ENCODE data around the gene LACTBL1. TPM values are rescaled to one million over a fixed set of nuclear protein-coding genes. Genes with fewer than 3 reads are reported as not detected.
"Not testable (repeated sequence)": the region's sequence is repeated elsewhere in the genome, so short reads cannot be mapped to it uniquely, and the experiment has no call there.

Gene LACTBL1
- total RNA-seq, 4 donors from 2014 or later: not detected

DNA sequence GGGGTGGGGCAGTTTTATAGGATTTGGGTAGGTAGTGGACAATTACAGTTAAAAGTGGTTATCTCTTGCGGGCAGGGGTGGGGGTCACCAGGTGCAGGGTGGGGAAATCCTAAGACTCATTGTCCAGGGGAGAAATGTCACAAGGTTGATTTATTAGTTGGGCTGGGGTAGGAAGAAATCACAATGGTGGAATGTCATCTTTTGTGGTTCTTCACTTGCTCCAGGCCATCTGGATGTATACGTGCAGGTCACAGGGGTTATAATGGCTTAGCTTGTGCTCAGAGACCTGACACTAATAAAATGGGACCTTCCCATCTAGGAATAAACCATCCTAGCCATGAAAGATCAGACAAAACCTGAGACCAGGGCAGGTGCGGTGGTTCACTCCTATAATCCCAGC is 31.4 kb upstream of the LACTBL1 start:
- H3K4me1 ChIP-seq: no peaks in the 10 kb centered on the region
- no peak overlapping the region for H3K4me3 ChIP-seq
- WGBS: 73% methylated on average over 3 of the region's 3 CpGs
- no peaks in the 10 kb centered on the region for H3K36me3 ChIP-seq
- no peaks in the 10 kb centered on the region for H3K9me3 ChIP-seq
- peaks cover 3% of the 10 kb centered on the region for H3K27me3 ChIP-seq
- no peak for DNase-seq (ENCODE audit: low spot score in 2 of 2)
- TF ChIP-seq, protein P1, sequence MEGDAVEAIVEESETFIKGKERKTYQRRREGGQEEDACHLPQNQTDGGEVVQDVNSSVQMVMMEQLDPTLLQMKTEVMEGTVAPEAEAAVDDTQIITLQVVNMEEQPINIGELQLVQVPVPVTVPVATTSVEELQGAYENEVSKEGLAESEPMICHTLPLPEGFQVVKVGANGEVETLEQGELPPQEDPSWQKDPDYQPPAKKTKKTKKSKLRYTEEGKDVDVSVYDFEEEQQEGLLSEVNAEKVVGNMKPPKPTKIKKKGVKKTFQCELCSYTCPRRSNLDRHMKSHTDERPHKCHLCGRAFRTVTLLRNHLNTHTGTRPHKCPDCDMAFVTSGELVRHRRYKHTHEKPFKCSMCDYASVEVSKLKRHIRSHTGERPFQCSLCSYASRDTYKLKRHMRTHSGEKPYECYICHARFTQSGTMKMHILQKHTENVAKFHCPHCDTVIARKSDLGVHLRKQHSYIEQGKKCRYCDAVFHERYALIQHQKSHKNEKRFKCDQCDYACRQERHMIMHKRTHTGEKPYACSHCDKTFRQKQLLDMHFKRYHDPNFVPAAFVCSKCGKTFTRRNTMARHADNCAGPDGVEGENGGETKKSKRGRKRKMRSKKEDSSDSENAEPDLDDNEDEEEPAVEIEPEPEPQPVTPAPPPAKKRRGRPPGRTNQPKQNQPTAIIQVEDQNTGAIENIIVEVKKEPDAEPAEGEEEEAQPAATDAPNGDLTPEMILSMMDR (IDR thresholded peaks at IDR 0.05): no peak
- TF ChIP-seq EP300 (IDR thresholded peaks at IDR 0.05) (no peak), POLR2AphosphoS5 (IDR thresholded peaks at IDR 0.05) (no peak)
- no peak overlapping the region for H3K27ac ChIP-seq

DNA sequence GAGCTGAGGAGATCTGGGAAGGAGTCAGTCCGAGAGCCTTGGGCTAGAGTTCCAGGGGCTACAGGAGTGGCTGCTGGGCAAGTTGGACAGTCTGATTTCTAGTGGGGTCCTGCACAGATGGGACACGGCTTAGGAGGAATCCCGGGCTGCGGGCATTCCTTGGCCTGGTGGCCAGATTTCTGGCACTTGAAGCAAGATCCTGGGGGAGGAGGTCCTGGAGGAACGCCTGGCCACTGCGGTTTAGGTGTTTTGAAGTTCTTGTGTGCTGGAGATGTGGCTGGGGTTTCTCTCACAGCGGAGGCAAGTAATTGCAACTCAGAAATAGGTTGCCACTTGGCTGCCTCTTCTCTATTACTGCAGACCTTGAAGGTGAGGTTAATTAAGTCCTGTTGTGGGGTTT is 29.6 kb upstream of the LACTBL1 start:
- H3K36me3 ChIP-seq; H3K27me3 ChIP-seq; H3K27ac ChIP-seq; H3K9me3 ChIP-seq; H3K4me1 ChIP-seq; H3K4me3 ChIP-seq; DNase-seq (ENCODE audit: low spot score in 2 of 2): not testable (repeated sequence)
- WGBS: 82% methylated on average over 7 of the region's 7 CpGs

DNA sequence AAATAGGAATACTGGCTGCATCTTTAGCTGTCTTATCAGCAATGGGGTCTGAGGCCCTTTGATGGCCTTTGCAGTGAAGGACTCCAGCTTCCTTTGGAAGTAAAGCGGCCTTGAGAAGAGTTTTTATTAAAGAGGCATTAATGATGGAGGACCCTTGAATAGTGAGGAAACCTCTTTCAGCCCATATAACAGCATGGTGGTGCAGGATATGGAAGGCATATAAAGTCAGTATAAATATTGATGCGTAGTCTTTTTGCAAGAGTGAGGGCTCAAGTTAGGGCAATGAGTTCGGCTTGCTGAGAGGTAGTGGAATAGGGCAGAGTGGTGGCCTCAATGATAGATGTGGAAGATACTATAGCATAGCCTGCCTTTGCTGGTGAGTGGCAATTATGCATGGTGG is 27.5 kb upstream of the LACTBL1 start:
- H3K9me3 ChIP-seq; H3K27me3 ChIP-seq; H3K27ac ChIP-seq; H3K36me3 ChIP-seq; H3K4me3 ChIP-seq; DNase-seq (ENCODE audit: low spot score in 2 of 2); H3K4me1 ChIP-seq: not testable (repeated sequence)
- WGBS: 98% methylated on average over 3 of the region's 3 CpGs

DNA sequence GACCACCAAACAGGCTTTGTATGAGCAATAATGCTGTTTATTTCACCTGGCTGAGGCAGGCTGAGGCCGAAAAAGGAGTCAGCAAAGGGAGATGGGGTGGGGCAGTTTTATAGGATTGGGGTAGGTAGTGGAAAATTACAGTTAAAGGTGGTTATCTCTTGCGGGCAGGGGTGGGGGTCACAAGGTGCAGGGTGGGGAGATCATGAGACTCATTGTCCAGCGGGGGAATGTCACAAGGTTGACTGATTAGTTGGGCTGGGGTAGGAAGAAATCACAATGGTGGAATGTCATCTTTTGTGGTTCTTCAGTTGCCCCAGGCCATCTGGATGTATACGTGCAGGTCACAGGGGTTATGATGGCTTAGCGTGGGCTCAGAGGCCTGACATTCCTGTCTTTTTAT is 24.9 kb upstream of the LACTBL1 start:
- DNase-seq (ENCODE audit: low spot score in 2 of 2); H3K9me3 ChIP-seq; H3K4me3 ChIP-seq; H3K27me3 ChIP-seq; H3K4me1 ChIP-seq; H3K36me3 ChIP-seq; H3K27ac ChIP-seq: not testable (repeated sequence)
- 79% methylated on average over 5 of the region's 5 CpGs for WGBS

DNA sequence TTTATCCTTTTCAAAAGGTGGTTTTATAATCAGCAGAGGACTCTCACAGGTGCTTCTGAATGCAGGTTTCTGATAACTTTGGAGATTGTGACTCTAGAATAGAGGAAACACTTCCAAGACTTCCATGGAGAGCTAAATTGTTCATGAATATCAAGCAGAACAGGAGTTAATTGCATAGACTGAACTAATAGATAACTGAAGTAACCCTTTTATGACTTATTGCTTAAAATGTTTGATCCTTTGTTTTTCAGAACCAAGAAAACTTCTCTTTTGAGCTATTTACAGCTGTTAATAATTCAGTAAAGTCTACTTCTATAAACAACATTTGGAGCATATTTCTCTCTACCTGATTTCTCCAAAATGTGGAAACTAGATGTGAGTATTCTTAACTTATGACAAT is 23.1 kb upstream of the LACTBL1 start:
- H3K27me3 ChIP-seq: no peaks in the 10 kb centered on the region
- no peak overlapping the region for H3K4me3 ChIP-seq
- no peaks in the 10 kb centered on the region for H3K36me3 ChIP-seq
- H3K4me1 ChIP-seq: no peaks in the 10 kb centered on the region
- TF ChIP-seq POLR2A (IDR thresholded peaks at IDR 0.05) (no peak), POLR2AphosphoS5 (IDR thresholded peaks at IDR 0.05) (no peak), EP300 (IDR thresholded peaks at IDR 0.05) (no peak)
- TF ChIP-seq, protein P1 (IDR thresholded peaks at IDR 0.05): no peak
- H3K27ac ChIP-seq: no peak overlapping the region
- no peak for DNase-seq (ENCODE audit: low spot score in 2 of 2)
- H3K9me3 ChIP-seq: no peaks in the 10 kb centered on the region

DNA sequence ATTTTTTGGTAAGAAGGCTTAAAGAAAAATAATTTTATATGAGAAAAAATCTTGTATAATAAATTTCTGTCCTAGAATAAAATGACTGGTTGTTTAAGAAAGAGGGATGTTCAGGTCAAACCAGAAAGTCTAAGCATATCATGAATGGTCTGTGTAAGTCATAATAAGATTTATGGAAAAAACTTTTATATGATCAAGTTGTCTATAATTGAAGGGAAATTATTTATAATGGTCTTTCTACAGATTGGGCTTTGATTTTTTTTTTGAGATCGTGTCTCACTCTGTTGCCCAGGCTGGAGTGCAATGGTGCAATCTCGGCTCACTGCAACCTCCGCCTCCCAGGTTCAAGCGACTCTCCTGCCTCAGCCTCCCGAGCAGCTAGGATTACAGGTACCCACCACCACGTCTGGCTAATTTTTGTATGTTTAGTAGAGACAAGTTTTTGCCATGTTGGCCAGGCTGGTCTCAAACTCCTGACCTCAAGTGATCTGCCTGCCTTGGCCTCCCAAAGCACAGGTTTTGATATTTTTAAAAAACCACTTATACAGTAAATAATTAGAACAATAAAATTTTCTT is 20.6 kb upstream of the LACTBL1 start:
- H3K9me3 ChIP-seq; H3K27ac ChIP-seq; DNase-seq (ENCODE audit: low spot score in 2 of 2); H3K27me3 ChIP-seq; H3K4me3 ChIP-seq; H3K4me1 ChIP-seq; H3K36me3 ChIP-seq: not testable (repeated sequence)
- 86% methylated on average over 6 of the region's 6 CpGs for WGBS

DNA sequence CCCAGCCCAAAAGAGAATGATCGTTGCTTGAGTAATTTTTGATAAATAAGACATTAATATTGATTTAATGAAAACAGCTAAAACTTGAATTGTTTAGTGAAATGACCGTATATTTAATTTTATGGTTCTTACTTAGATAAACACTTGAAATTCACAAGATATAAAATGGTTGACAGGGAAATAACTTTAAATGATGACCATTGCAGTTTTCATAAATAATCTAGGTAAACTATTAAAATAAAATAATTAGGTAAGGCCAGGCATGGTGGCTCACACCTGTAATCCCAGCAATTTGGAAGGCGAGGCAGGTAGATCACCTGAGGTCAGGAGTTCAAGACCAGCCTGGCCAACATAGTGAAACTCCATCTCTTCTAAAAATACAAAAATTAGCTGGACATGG is 19.7 kb upstream of the LACTBL1 start:
- H3K27me3 ChIP-seq; H3K27ac ChIP-seq; H3K4me1 ChIP-seq; H3K4me3 ChIP-seq; H3K9me3 ChIP-seq; H3K36me3 ChIP-seq; DNase-seq (ENCODE audit: low spot score in 2 of 2): not testable (repeated sequence)
- 91% methylated on average over 3 of the region's 3 CpGs for WGBS

DNA sequence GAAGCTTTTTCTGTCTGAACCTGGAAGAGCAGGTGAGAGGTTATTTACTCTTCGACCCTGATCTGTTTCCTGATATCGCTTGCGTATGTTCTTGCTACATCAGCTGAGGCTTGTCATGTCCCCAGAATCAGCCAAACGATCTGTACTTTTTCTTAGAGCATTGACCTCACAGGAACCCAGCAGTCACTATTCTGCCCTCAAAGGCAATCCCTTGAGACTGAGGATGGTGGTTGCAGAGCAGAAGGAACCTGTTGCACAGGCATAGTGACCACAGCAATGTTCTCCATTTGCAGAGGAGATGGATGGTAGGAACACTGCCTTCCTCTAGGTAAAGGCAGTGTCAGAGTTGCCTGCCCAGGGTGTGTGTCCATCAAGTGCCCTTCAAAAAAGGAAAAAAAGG is 11.3 kb upstream of the LACTBL1 start:
- TF ChIP-seq POLR2AphosphoS5 (IDR thresholded peaks at IDR 0.05) (no peak), EP300 (IDR thresholded peaks at IDR 0.05) (no peak), POLR2A (IDR thresholded peaks at IDR 0.05) (no peak)
- TF ChIP-seq, protein P1 (IDR thresholded peaks at IDR 0.05): no peak
- DNase-seq (ENCODE audit: low spot score in 2 of 2): no peak

DNA sequence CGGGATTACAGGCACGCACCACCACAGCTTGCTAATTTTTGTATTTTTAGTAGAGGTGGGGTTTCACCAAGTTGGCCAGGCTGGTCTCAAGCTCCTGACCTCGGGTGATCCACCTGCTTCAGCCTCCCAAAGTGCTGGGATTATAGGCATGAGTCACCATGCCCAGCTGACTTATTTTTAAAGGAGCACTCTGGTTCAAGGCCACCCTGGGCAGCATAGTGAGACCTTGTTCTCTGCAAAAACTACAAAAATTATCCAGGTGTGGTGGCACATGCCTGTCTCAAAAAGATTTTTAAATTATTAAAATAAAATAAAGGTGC is 7.8 kb upstream of the LACTBL1 start:
- not testable (repeated sequence) for H3K27ac ChIP-seq; H3K4me1 ChIP-seq; H3K36me3 ChIP-seq; H3K4me3 ChIP-seq; H3K27me3 ChIP-seq; DNase-seq (ENCODE audit: low spot score in 2 of 2); H3K9me3 ChIP-seq
- 82% methylated on average over 3 of the region's 3 CpGs for WGBS

More for the DNA sequence above, 11.3 kb upstream of the LACTBL1 start:
- Histone ChIP-seq H3K4me1 (no peaks in the 10 kb centered on the region), H3K4me3 (no peak overlapping the region), H3K36me3 (no peaks in the 10 kb centered on the region), H3K27ac (no peak overlapping the region), H3K9me3 (no peaks in the 10 kb centered on the region), H3K27me3 (no peaks in the 10 kb centered on the region)
- WGBS: 87% methylated on average over 4 of the region's 4 CpGs
